Liver (tissue), 9 donors: ENCODE results near the gene JPH3. TPM values are rescaled to one million over a fixed set of nuclear protein-coding genes. Genes with fewer than 3 reads are reported as not detected.

Experiments
- DNase-seq: peaks from one replicate; pipeline ENCODE4 v3.0.0-alpha.2; 2017; ENCODE audit warnings: low spot score
- H3K27ac ChIP-seq, 2 donors: one replicate each; pipeline ENCODE4 v1.7.0; 2013; ENCODE audit warnings: inconsistent platforms in 2 of 2, low read length in 2 of 2, control low read depth in 1 of 2, low read depth in 1 of 2, mild to moderate bottlenecking in 1 of 2
- H3K27me3 ChIP-seq, 4 donors: one replicate each; pipeline versions ENCODE4 v1.6.1 to v1.7.0; 2013; ENCODE audit warnings: low read length in 3 of 4, inconsistent platforms in 1 of 4, mild to moderate bottlenecking in 1 of 4, moderate library complexity in 1 of 4; ENCODE audit not compliant: control insufficient read depth in 4 of 4, insufficient read depth in 4 of 4
- H3K36me3 ChIP-seq, 4 donors: one replicate each; pipeline versions ENCODE4 v1.6.1 to v1.7.0; 2013; ENCODE audit warnings: low read length in 3 of 4, mild to moderate bottlenecking in 3 of 4, low read depth in 1 of 4, moderate library complexity in 1 of 4; ENCODE audit not compliant: control insufficient read depth in 4 of 4, insufficient read depth in 3 of 4
- H3K4me1 ChIP-seq, 4 donors: one replicate each; pipeline versions ENCODE4 v1.6.1 to v1.7.0; 2013; ENCODE audit warnings: low read length in 3 of 4, mild to moderate bottlenecking in 3 of 4, moderate library complexity in 1 of 4; ENCODE audit not compliant: control insufficient read depth in 4 of 4, insufficient read depth in 4 of 4
- H3K4me3 ChIP-seq, 3 donors: one replicate each; pipeline versions ENCODE4 v1.6.1 to v1.7.0; 2013; ENCODE audit warnings: low read length in 3 of 3, control low read depth in 1 of 3, low read depth in 1 of 3, mild to moderate bottlenecking in 1 of 3
- H3K9ac ChIP-seq, 2 donors: one replicate each; pipeline ENCODE4 v1.7.0; 2013; ENCODE audit warnings: low read length in 2 of 2, mild to moderate bottlenecking in 2 of 2, moderate library complexity in 2 of 2, control low read depth in 1 of 2, low read depth in 1 of 2
- H3K9me3 ChIP-seq, 4 donors: one replicate each; pipeline versions ENCODE4 v1.6.1 to v1.7.0; 2013; ENCODE audit warnings: low read length in 3 of 4; ENCODE audit not compliant: control insufficient read depth in 4 of 4
- EGR1 ChIP-seq, 2 donors: IDR thresholded peaks; 2 replicates each; pipeline ENCODE4 v1.6.1; 2016 to 2018; ENCODE audit warnings: antibody characterized with exemption in 2 of 2, low read depth in 2 of 2
- FOXA1 ChIP-seq: IDR thresholded peaks from 2 replicates; pipeline ENCODE4 v1.6.1; 2016; ENCODE audit warnings: antibody characterized with exemption
- FOXA2 ChIP-seq: IDR thresholded peaks from 2 replicates; pipeline ENCODE4 v1.6.1; 2016; ENCODE audit warnings: antibody characterized with exemption
- GABPA ChIP-seq, 2 donors: IDR thresholded peaks in 1 of 2; conservative IDR thresholded peaks in 1 of 2; 2 replicates each; pipeline ENCODE4 v1.6.1; 2016; ENCODE audit warnings: antibody characterized with exemption in 2 of 2, mild to moderate bottlenecking in 1 of 2, moderate library complexity in 1 of 2
- HNF4A ChIP-seq, 2 donors: conservative IDR thresholded peaks; 2 replicates each; pipeline ENCODE4 v1.6.1; 2016; ENCODE audit warnings: antibody characterized with exemption in 2 of 2, mild to moderate bottlenecking in 2 of 2
- HNF4G ChIP-seq: IDR thresholded peaks from 2 replicates; pipeline ENCODE4 v1.6.1; 2016; ENCODE audit warnings: antibody characterized with exemption
- JUND ChIP-seq, 2 donors: IDR thresholded peaks; 2 replicates each; pipeline ENCODE4 v1.6.1; 2016; ENCODE audit warnings: antibody characterized with exemption in 2 of 2
- MAX ChIP-seq: IDR thresholded peaks from 2 replicates; pipeline ENCODE4 v1.6.1; 2016; ENCODE audit warnings: antibody characterized with exemption
- NR2F2 ChIP-seq: IDR thresholded peaks from 2 replicates; pipeline ENCODE4 v1.6.1; 2016; ENCODE audit warnings: antibody characterized with exemption
- RAD21 ChIP-seq, 2 donors: IDR thresholded peaks; 2 replicates each; pipeline ENCODE4 v1.6.1; 2016; ENCODE audit warnings: antibody characterized with exemption in 2 of 2, mild to moderate bottlenecking in 2 of 2
- RXRA ChIP-seq, 2 donors: IDR thresholded peaks; 2 replicates each; pipeline ENCODE4 v1.6.1; 2017 to 2018; ENCODE audit warnings: antibody characterized with exemption in 2 of 2, mild to moderate bottlenecking in 1 of 2
- SP1 ChIP-seq: IDR thresholded peaks from 2 replicates; pipeline ENCODE4 v1.6.1; 2018; ENCODE audit warnings: antibody characterized with exemption, mild to moderate bottlenecking
- TAF1 ChIP-seq: conservative IDR thresholded peaks from 2 replicates; pipeline ENCODE4 v1.6.1; 2016; ENCODE audit warnings: antibody characterized with exemption, mild to moderate bottlenecking
- YY1 ChIP-seq: IDR thresholded peaks from 2 replicates; pipeline ENCODE4 v1.6.1; 2016; ENCODE audit warnings: antibody characterized with exemption, mild to moderate bottlenecking
- WGBS: extraction: QIAGEN DNeasy Blood & Tissue Kit; methylation state at CpG from one replicate; pipeline ENCODE4 v1.1.7; 2013; 5-methylcytosine and 5-hydroxymethylcytosine counted together
- polyA plus RNA-seq, 2 donors: library from polyadenylated mRNA; stranded (reverse) in 1 of 2; unstranded in 1 of 2; fragments of 200-250 nt in 1 of 2; fragments of >200 nt in 1 of 2; fragmentation: Nextera tagmentation in 1 of 2; extraction: Ambion mirVana in 1 of 2; gene quantifications; one replicate each; pipeline versions ENCODE4 v1.2.1 to v1.2.3, GENCODE V29; 2013 to 2015
- total RNA-seq, 2 donors: library from RNA; depleted of rRNA; stranded (reverse); fragments of >200 nt; gene quantifications; one replicate each; pipeline ENCODE4 v1.2.3, GENCODE V29; 2014
- TF ChIP-seq, protein P1 (sequence below): IDR thresholded peaks from 2 replicates; pipeline ENCODE4 v1.6.1; 2016; ENCODE audit warnings: antibody characterized with exemption
- TF ChIP-seq, protein P2 (sequence below): IDR thresholded peaks from 2 replicates; pipeline ENCODE4 v1.6.1; 2016; ENCODE audit warnings: antibody characterized with exemption
- TF ChIP-seq, protein P3 (sequence below): fragments of 150-350 bp; IDR thresholded peaks from 2 replicates; pipeline ENCODE4 v1.5.1; 2017; ENCODE audit warnings: improper control_type of control experiment, low read depth, low read length; ENCODE audit not compliant: missing input control
- TF ChIP-seq, protein P4 (sequence below): IDR thresholded peaks from 2 replicates; pipeline ENCODE4 v1.6.1; 2016; ENCODE audit warnings: antibody characterized with exemption, mild to moderate bottlenecking
- donor health status: healthy.
- donor health status: healthy.
- donor health status: healthy.
- donor health status: healthy.
- donor health status: healthy.

JPH3 gene
- total and polyA plus RNA-seq, 4 donors = under 0.01 to 0.09 (median 0.04) TPM

DNA sequence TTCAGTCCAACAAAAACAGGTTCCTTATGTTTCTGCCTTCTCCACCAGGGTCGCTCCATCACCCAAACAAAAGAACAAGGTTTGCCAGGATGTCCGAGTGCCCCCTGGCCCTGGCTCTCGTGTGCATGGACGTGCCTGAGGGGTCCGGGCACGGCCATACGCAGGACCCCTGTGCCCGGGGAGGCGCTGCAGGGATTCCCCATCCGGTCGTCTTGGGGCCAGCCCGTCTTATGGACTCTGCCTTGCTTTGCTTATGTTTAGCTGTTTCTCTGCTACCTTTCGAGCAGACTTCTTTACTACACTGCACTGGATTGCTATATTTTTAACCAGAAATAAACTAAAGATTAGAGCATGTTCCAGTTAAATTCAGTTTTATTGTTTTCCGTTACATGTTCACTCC lies 95.5 kb downstream of the JPH3 start:
- no peak for TF ChIP-seq FOXA1
- TF ChIP-seq JUND (IDR thresholded peaks at IDR 0.05) = no peak
- TF ChIP-seq MAX = no peak
- TF ChIP-seq NR2F2 = no peak
- no peak for TF ChIP-seq TAF1
- TF ChIP-seq, protein P1, sequence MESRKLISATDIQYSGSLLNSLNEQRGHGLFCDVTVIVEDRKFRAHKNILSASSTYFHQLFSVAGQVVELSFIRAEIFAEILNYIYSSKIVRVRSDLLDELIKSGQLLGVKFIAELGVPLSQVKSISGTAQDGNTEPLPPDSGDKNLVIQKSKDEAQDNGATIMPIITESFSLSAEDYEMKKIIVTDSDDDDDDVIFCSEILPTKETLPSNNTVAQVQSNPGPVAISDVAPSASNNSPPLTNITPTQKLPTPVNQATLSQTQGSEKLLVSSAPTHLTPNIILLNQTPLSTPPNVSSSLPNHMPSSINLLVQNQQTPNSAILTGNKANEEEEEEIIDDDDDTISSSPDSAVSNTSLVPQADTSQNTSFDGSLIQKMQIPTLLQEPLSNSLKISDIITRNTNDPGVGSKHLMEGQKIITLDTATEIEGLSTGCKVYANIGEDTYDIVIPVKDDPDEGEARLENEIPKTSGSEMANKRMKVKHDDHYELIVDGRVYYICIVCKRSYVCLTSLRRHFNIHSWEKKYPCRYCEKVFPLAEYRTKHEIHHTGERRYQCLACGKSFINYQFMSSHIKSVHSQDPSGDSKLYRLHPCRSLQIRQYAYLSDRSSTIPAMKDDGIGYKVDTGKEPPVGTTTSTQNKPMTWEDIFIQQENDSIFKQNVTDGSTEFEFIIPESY = no peak
- TF ChIP-seq GABPA (IDR thresholded peaks at IDR 0.05 in 1 of 2, conservative IDR thresholded peaks at IDR 0.05 in 1 of 2) = no peak
- DNase-seq = no peak
- H3K4me3 ChIP-seq = no peak overlapping the region
- H3K36me3 ChIP-seq = peaks cover 0 to 7% (median 4%) of the 10 kb centered on the region in 4 donors
- H3K9ac ChIP-seq = no peak overlapping the region
- no peak overlapping the region for H3K27ac ChIP-seq
- no peaks in the 10 kb centered on the region for H3K9me3 ChIP-seq
- no peaks in the 10 kb centered on the region for H3K27me3 ChIP-seq
- H3K4me1 ChIP-seq = peaks cover 0 to 5% (median 0%) of the 10 kb centered on the region in 4 donors
- 95% methylated on average over 14 of the region's 14 CpGs for WGBS

GRCh38 chr16:87698241-87698640 lies 95.9 kb downstream of the JPH3 start:
- H3K9me3 ChIP-seq = no peaks in the 10 kb centered on the region
- peaks cover 0 to 5% (median under 1%) of the 10 kb centered on the region in 4 donors for H3K4me1 ChIP-seq
- 91% methylated on average over 7 of the region's 7 CpGs for WGBS
- no peak overlapping the region for H3K9ac ChIP-seq
- TF ChIP-seq EGR1 (IDR thresholded peaks at IDR 0.05; ENCODE audit: low read depth in 2 of 2) (no peak), FOXA1 (no peak), MAX (no peak), NR2F2 (no peak), JUND (IDR thresholded peaks at IDR 0.05) (no peak), RXRA (IDR thresholded peaks at IDR 0.05) (no peak), SP1 (no peak), TAF1 (no peak), HNF4A (conservative IDR thresholded peaks at IDR 0.05) (no peak), HNF4G (no peak), RAD21 (IDR thresholded peaks at IDR 0.05) (no peak), YY1 (no peak), FOXA2 (no peak), GABPA (IDR thresholded peaks at IDR 0.05 in 1 of 2, conservative IDR thresholded peaks at IDR 0.05 in 1 of 2) (no peak)
- TF ChIP-seq, protein P1 = no peak
- TF ChIP-seq, protein P2, sequence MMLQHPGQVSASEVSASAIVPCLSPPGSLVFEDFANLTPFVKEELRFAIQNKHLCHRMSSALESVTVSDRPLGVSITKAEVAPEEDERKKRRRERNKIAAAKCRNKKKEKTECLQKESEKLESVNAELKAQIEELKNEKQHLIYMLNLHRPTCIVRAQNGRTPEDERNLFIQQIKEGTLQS = no peak
- TF ChIP-seq, protein P3, sequence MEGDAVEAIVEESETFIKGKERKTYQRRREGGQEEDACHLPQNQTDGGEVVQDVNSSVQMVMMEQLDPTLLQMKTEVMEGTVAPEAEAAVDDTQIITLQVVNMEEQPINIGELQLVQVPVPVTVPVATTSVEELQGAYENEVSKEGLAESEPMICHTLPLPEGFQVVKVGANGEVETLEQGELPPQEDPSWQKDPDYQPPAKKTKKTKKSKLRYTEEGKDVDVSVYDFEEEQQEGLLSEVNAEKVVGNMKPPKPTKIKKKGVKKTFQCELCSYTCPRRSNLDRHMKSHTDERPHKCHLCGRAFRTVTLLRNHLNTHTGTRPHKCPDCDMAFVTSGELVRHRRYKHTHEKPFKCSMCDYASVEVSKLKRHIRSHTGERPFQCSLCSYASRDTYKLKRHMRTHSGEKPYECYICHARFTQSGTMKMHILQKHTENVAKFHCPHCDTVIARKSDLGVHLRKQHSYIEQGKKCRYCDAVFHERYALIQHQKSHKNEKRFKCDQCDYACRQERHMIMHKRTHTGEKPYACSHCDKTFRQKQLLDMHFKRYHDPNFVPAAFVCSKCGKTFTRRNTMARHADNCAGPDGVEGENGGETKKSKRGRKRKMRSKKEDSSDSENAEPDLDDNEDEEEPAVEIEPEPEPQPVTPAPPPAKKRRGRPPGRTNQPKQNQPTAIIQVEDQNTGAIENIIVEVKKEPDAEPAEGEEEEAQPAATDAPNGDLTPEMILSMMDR = no peak
- TF ChIP-seq, protein P4, sequence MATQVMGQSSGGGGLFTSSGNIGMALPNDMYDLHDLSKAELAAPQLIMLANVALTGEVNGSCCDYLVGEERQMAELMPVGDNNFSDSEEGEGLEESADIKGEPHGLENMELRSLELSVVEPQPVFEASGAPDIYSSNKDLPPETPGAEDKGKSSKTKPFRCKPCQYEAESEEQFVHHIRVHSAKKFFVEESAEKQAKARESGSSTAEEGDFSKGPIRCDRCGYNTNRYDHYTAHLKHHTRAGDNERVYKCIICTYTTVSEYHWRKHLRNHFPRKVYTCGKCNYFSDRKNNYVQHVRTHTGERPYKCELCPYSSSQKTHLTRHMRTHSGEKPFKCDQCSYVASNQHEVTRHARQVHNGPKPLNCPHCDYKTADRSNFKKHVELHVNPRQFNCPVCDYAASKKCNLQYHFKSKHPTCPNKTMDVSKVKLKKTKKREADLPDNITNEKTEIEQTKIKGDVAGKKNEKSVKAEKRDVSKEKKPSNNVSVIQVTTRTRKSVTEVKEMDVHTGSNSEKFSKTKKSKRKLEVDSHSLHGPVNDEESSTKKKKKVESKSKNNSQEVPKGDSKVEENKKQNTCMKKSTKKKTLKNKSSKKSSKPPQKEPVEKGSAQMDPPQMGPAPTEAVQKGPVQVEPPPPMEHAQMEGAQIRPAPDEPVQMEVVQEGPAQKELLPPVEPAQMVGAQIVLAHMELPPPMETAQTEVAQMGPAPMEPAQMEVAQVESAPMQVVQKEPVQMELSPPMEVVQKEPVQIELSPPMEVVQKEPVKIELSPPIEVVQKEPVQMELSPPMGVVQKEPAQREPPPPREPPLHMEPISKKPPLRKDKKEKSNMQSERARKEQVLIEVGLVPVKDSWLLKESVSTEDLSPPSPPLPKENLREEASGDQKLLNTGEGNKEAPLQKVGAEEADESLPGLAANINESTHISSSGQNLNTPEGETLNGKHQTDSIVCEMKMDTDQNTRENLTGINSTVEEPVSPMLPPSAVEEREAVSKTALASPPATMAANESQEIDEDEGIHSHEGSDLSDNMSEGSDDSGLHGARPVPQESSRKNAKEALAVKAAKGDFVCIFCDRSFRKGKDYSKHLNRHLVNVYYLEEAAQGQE = no peak
- H3K4me3 ChIP-seq = no peak overlapping the region
- no peaks in the 10 kb centered on the region for H3K27me3 ChIP-seq
- H3K36me3 ChIP-seq = peaks cover 0 to 8% (median 5%) of the 10 kb centered on the region in 4 donors
- DNase-seq = no peak
- no peak overlapping the region for H3K27ac ChIP-seq
